Natural killer cell (primary cell): ENCODE measurements around the gene WNT1. TPM values are rescaled to one million over a fixed set of nuclear protein-coding genes. Genes with fewer than 3 reads are reported as not detected.

Experiments
- ATAC-seq, 3 donors: fragments of 150-1000 bp in 2 of 3; fragments of 200-7000 bp in 1 of 3; cut with Tn5 transposase; 1 replicate in 1 of 3; 2 replicates in 2 of 3; pipeline ENCODE4 v1.10.0; 2021; ENCODE audit warnings: mild to moderate bottlenecking in 2 of 3, moderate library complexity in 2 of 3
- DNase-seq, 2 donors: peaks; one replicate each; pipeline versions ENCODE4 v3.0.0 to v3.0.0-alpha.2; 2013 to 2021; ENCODE audit warnings: mixed read lengths in 1 of 2
- H3K27ac ChIP-seq: one replicate; pipeline ENCODE4 v1.5.1; 2013; ENCODE audit warnings: mild to moderate bottlenecking, low read length
- H3K27me3 ChIP-seq: one replicate; pipeline ENCODE4 v1.6.1; 2013; ENCODE audit warnings: low read length; ENCODE audit not compliant: control insufficient read depth, insufficient read depth
- H3K36me3 ChIP-seq: one replicate; pipeline ENCODE4 v1.6.1; 2013; ENCODE audit warnings: low read length; ENCODE audit not compliant: control insufficient read depth, insufficient read depth
- H3K4me1 ChIP-seq: one replicate; pipeline ENCODE4 v1.6.1; 2013; ENCODE audit warnings: low read length; ENCODE audit not compliant: control insufficient read depth, insufficient read depth
- H3K4me3 ChIP-seq: one replicate; pipeline ENCODE4 v1.5.1; 2013; ENCODE audit warnings: low read length
- H3K9me3 ChIP-seq: one replicate; pipeline ENCODE4 v1.6.1; 2013; ENCODE audit warnings: low read length; ENCODE audit not compliant: control insufficient read depth, insufficient read depth
- H3K27ac Mint-ChIP-seq, 2 donors: one replicate each; pipeline ENCODE4 v1.8.0; 2022; ENCODE audit warnings: mild to moderate bottlenecking in 2 of 2, mixed read lengths in 2 of 2, moderate library complexity in 1 of 2
- H3K27me3 Mint-ChIP-seq, 2 donors: one replicate each; pipeline ENCODE4 v1.8.0; 2022; ENCODE audit warnings: low read depth in 2 of 2, mixed read lengths in 2 of 2
- H3K36me3 Mint-ChIP-seq: one replicate; pipeline ENCODE4 v1.8.0; 2022; ENCODE audit warnings: mixed read lengths
- H3K4me1 Mint-ChIP-seq, 2 donors: one replicate each; pipeline ENCODE4 v1.8.0; 2022; ENCODE audit warnings: mixed read lengths in 2 of 2
- H3K4me3 Mint-ChIP-seq: one replicate; pipeline ENCODE4 v1.8.0; 2022; ENCODE audit warnings: mild to moderate bottlenecking, moderate library complexity, mixed read lengths
- H3K9me3 Mint-ChIP-seq, 2 donors: one replicate each; pipeline ENCODE4 v1.8.0; 2022; ENCODE audit warnings: mixed read lengths in 2 of 2
- CTCF ChIP-seq: fragments of 200-600 bp; IDR thresholded peaks from one replicate; pipeline ENCODE4 v1.8.0; 2022; ENCODE audit warnings: antibody characterized with exemption
- WGBS: methylation state at CpG from one replicate; pipeline ENCODE4 v1.1.7; 2013; ENCODE audit warnings: missing lambda C conversion rate; ENCODE audit not compliant: insufficient coverage; 5-methylcytosine and 5-hydroxymethylcytosine counted together
- intact Hi-C: fragments of 100-400 bp; cut with micrococcal nuclease; formaldehyde crosslinking; loops from one replicate; pipeline ENCODE4 v1.14.2; 2022
- total RNA-seq, 4 donors: library from RNA; stranded (reverse); fragments of 120-200 nt in 1 of 4; gene quantifications; one replicate each; pipeline versions ENCODE4 v1.2.3 to v1.2.4, GENCODE V29; 2013 to 2022

Gene WNT1
- total RNA-seq, 3 donors from 2014 or later (not counting 1 experiment from before 2014, with no cell fraction given): 1.1 to 2.0 (median 1.7) TPM

GRCh38 chr12:48969160-48969771, 8.9 kb upstream of the WNT1 start:
- DNase-seq (no peak), ATAC-seq (no peak)
- Histone ChIP-seq H3K36me3 (no peaks in the 10 kb centered on the region), H3K4me1 (peaks cover 46% of the 10 kb centered on the region), H3K27me3 (peaks cover 46% of the 10 kb centered on the region), H3K4me3 (no peak overlapping the region), H3K9me3 (no peaks in the 10 kb centered on the region), H3K27ac (no peak overlapping the region)
- Mint-ChIP-seq H3K4me1 (peaks cover 29 to 42% of the 10 kb centered on the region in 2 donors), H3K36me3 (no peaks in the 10 kb centered on the region), H3K4me3 (no peak overlapping the region), H3K9me3 (no peaks in the 10 kb centered on the region), H3K27me3 (peaks cover 19 to 28% of the 10 kb centered on the region in 2 donors), H3K27ac (no peak overlapping the region)
- TF ChIP-seq CTCF: no peak
- 70% methylated on average over 8 of the region's 8 CpGs for WGBS
- intact Hi-C loops: no loop called here

GRCh38 chr12:48969833-48970701, 8.1 kb upstream of the WNT1 start:
- Histone ChIP-seq H3K36me3 (no peaks in the 10 kb centered on the region), H3K27ac (no peak overlapping the region), H3K4me3 (no peak overlapping the region), H3K9me3 (no peaks in the 10 kb centered on the region), H3K4me1 (peaks cover 46% of the 10 kb centered on the region), H3K27me3 (peaks cover 47% of the 10 kb centered on the region)
- DNase-seq: peak in 1 of 2 donors; percentile 73
- intact Hi-C loops: loop anchor here (10.0 kb wide), 1 partner anchor 45 kb away; the partner anchor contains the start of gene FKBP11
- ATAC-seq: peak; percentile 44 to 61 (median 45)
- Mint-ChIP-seq H3K27ac (no peak overlapping the region), H3K9me3 (no peaks in the 10 kb centered on the region), H3K4me3 (peak overlapping the region; percentile 39), H3K36me3 (no peaks in the 10 kb centered on the region), H3K4me1 (peaks cover 29 to 42% of the 10 kb centered on the region in 2 donors), H3K27me3 (peaks cover 19 to 28% of the 10 kb centered on the region in 2 donors)
- 8% methylated on average over 77 of the region's 77 CpGs for WGBS
- TF ChIP-seq CTCF: no peak

- Mint-ChIP-seq H3K4me3 (peak overlapping the region; percentile 39), H3K27ac (peak overlapping the region in 1 of 2 donors; percentile 44), H3K9me3 (no peaks in the 10 kb centered on the region), H3K27me3 (peaks cover 19 to 28% of the 10 kb centered on the region in 2 donors), H3K36me3 (no peaks in the 10 kb centered on the region), H3K4me1 (peaks cover 29 to 42% of the 10 kb centered on the region in 2 donors)
- Histone ChIP-seq H3K4me3 (no peak overlapping the region), H3K9me3 (no peaks in the 10 kb centered on the region), H3K27me3 (peaks cover 47% of the 10 kb centered on the region), H3K4me1 (peaks cover 46% of the 10 kb centered on the region), H3K36me3 (no peaks in the 10 kb centered on the region), H3K27ac (no peak overlapping the region)
- intact Hi-C loops: loop anchor here (10.0 kb wide), 1 partner anchor 46 kb away; the partner anchor contains the start of gene FKBP11
- ATAC-seq (no peak), DNase-seq (no peak)
- no peak for TF ChIP-seq CTCF
- WGBS: 31% methylated on average over 7 of the region's 10 CpGs
Observed at GRCh38 chr12:48970702-48971334, 7.3 kb upstream of the WNT1 start.
